ENCODE measurements around the gene TMEM135. TPM values are rescaled to one million over a fixed set of nuclear protein-coding genes. Genes with fewer than 3 reads are reported as not detected.
"Not testable (repeated sequence)": the region's sequence is repeated elsewhere in the genome, so short reads cannot be mapped to it uniquely, and the experiment has no call there.

The TMEM135 gene
- total RNA-seq, 1 donor from 2014 or later: 22.3 TPM

DNA sequence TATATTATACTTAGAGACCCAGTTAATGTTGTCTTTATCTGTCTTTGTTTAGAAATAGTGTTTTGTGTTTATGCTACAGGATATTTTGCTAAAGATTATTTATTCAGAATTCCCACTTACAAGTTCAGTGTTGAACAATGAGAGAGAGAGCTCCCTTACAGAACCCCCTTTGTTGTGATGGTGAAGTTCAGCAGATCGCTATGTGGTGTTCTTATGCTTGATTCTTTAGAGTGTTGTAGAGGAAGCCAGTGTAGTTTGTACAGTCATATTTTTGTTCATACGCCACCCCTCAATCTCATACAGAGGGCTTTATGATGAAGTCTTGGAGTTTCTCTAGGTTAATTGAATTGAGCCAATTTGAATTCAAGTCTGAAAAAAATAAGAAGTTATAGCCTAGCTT is 150.2 kb downstream of the TMEM135 start:
- no peak for TF ChIP-seq CTCF (IDR thresholded peaks at IDR 0.05)
- intact Hi-C loops (cut with DNase I): no loop called here
- no peak for DNase-seq
- Histone ChIP-seq H3K27me3 (ENCODE audit: low read depth) (no peaks in the 10 kb centered on the region), H3K4me3 (no peak overlapping the region), H3K9me3 (no peaks in the 10 kb centered on the region), H3K27ac (no peak overlapping the region), H3K36me3 (no peaks in the 10 kb centered on the region), H3K4me1 (no peaks in the 10 kb centered on the region)
- no peak for ATAC-seq

DNA sequence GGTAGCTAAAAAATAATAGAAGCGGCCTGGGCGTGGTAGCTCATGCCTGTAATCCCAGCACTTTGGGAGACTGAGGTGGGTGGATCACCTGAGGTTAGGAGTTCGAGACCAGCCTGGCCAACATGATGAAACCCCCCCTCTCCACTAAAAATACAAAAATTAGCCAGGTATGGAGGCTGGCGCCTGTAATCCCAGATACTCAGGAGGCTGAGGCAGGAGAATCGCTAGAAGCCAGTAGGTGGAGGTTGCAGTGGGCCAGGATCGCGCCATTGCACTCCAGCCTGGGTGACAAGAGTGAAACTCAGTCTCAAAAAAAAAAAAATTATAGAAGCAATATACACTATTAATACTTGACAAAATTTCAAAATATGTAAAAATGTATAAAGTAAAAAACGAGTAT is 150.7 kb downstream of the TMEM135 start:
- DNase-seq; H3K36me3 ChIP-seq; H3K4me3 ChIP-seq; H3K4me1 ChIP-seq; ATAC-seq; H3K27me3 ChIP-seq (ENCODE audit: low read depth); intact Hi-C loops (cut with DNase I); H3K9me3 ChIP-seq; H3K27ac ChIP-seq: not testable (repeated sequence)

DNA sequence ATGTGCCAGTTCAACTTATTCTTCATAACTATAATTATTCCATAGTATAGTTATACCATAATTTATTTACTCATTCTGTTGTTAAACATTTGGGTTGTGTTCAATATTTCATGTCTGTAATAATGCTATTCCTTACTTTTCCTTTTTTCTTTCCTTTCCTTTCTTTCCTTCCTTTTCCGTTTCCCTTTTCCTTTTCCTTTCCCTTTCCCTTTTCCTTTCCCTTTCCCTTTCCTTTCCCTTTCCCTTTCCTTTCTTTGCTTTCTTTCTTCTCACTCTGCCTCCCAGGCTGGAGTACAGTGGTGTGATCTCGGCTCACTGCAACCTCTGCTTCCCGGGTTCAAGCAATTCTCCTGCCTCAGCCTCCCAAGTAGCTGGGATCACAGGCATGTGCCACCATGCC is 151.2 kb downstream of the TMEM135 start:
- intact Hi-C loops (cut with DNase I): not testable (repeated sequence)

GRCh38 chr11:87190071-87190470 is 152.3 kb downstream of the TMEM135 start:
- intact Hi-C loops (cut with DNase I): no loop called here
- Histone ChIP-seq H3K27ac (no peak overlapping the region), H3K27me3 (ENCODE audit: low read depth) (no peaks in the 10 kb centered on the region), H3K4me1 (no peaks in the 10 kb centered on the region), H3K36me3 (no peaks in the 10 kb centered on the region), H3K9me3 (no peaks in the 10 kb centered on the region), H3K4me3 (no peak overlapping the region)
- no peak for TF ChIP-seq CTCF (IDR thresholded peaks at IDR 0.05)
- no peak for ATAC-seq
- DNase-seq: no peak

More for the DNA sequence above, 151.2 kb downstream of the TMEM135 start:
- DNase-seq; H3K9me3 ChIP-seq; H3K4me1 ChIP-seq; H3K36me3 ChIP-seq; H3K4me3 ChIP-seq; H3K27ac ChIP-seq; ATAC-seq; H3K27me3 ChIP-seq (ENCODE audit: low read depth): not testable (repeated sequence)

DNA sequence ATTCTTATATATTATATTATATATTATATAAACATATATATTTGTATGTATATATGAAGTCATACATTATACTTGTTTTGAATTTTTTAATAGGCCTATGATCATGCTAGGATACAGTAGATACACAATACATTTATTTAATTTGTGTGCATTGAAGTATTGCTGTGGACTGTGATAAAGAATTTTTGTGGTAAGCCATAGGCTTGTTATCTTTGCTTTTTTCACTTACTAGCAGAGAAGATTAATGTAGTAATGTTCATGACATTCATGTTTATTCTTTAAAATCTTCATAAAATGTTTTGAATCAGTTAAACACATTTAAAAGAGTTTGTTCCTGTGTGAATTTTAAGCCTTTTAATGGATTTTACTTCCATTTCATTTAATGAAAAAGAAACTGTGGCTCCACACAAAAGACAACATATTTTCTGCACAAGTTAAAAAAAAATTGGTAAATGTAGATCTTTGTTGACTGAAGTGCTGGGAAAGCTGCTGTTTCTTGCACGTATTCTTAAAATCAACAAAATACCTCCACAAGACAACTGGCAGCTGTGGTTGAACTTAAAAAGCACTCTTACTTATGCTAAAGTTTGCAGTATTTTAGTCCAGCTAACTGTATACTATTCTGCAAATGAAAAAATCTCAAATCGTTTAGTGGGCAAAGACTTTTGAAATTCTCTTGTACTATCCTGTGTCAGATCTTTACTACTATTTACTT is 156.2 kb downstream of the TMEM135 start:
- no peaks in the 10 kb centered on the region for H3K4me1 ChIP-seq
- no peak overlapping the region for H3K27ac ChIP-seq
- H3K9me3 ChIP-seq: no peaks in the 10 kb centered on the region
- no peak for DNase-seq
- H3K27me3 ChIP-seq (ENCODE audit: low read depth): no peaks in the 10 kb centered on the region
- H3K36me3 ChIP-seq: no peaks in the 10 kb centered on the region
- no peak for ATAC-seq
- no peak overlapping the region for H3K4me3 ChIP-seq
- TF ChIP-seq CTCF (IDR thresholded peaks at IDR 0.05): no peak
- intact Hi-C loops (cut with DNase I): no loop called here

GRCh38 chr11:87194985-87195820 is 157.5 kb downstream of the TMEM135 start:
- no peaks in the 10 kb centered on the region for H3K36me3 ChIP-seq
- no peak overlapping the region for H3K4me3 ChIP-seq
- ATAC-seq: no peak
- intact Hi-C loops (cut with DNase I): no loop called here
- no peaks in the 10 kb centered on the region for H3K9me3 ChIP-seq
- H3K27me3 ChIP-seq (ENCODE audit: low read depth): no peaks in the 10 kb centered on the region
- no peak for DNase-seq
- H3K27ac ChIP-seq: no peak overlapping the region
- no peak for TF ChIP-seq CTCF (IDR thresholded peaks at IDR 0.05)
- no peaks in the 10 kb centered on the region for H3K4me1 ChIP-seq
